ENCODE results near the gene ZMYND10.
"Not testable (repeated sequence)": the region's sequence is repeated elsewhere in the genome, so short reads cannot be mapped to it uniquely, and the experiment has no call there.

DNA sequence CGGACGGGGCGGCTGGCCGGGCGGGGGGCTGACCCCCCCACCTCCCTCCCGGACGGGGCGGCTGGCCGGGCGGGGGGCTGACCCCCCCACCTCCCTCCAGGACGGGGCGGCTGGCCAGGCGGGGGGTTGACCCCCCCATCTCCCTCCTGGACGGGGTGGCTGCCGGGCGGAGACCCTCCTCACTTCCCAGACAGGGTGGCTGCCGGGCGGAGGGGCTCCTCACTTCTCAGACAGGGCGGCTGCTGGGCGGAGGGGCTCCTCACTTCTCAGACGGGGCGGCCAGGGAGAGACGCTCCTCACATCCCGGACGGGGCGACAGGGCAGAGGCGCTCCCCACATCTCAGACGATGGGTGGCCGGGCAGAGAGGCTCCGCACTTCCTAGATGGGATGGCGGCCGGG lies 33.5 kb downstream of the ZMYND10 start:
- TF ChIP-seq EZH2phosphoT487 (IDR thresholded peaks at IDR 0.05; ENCODE audit: insufficient read depth, low read depth); EZH2 (IDR thresholded peaks at IDR 0.05; ENCODE audit: insufficient read depth, poor library complexity, severe bottlenecking): not testable (repeated sequence)
